HepG2 (cell line): ENCODE results near the gene CTCF.

ENCODE experiments used
- ARNT ChIP-seq: fragments of 450-650 bp; IDR thresholded peaks from 2 replicates; pipeline ENCODE4 v1.6.1; 2017
- BCL3 ChIP-seq: sonication (generic); formaldehyde crosslinking; IDR thresholded peaks from 2 replicates; pipeline ENCODE4 v1.5.1; 2020; ENCODE audit warnings: mild to moderate bottlenecking, missing genetic modification reagents, moderate library complexity
- CEBPG ChIP-seq: IDR thresholded peaks from 2 replicates; pipeline ENCODE4 v1.6.1; 2016
- CHCHD3 ChIP-seq: sonication (generic); formaldehyde crosslinking; IDR thresholded peaks from 2 replicates; pipeline ENCODE4 v1.8.0; 2022; ENCODE audit warnings: mild to moderate bottlenecking, missing genetic modification reagents, moderate library complexity
- CTCF ChIP-seq: sonication (generic); formaldehyde crosslinking; IDR thresholded peaks from 2 replicates; pipeline ENCODE4 v1.5.0; 2020; ENCODE audit warnings: mild to moderate bottlenecking, missing genetic modification reagents, moderate library complexity
- NFYB ChIP-seq: sonication (generic); formaldehyde crosslinking; IDR thresholded peaks from 2 replicates; pipeline ENCODE4 v1.4.0; 2020; ENCODE audit warnings: missing genetic modification reagents
- SMAD1 ChIP-seq: sonication (generic); formaldehyde crosslinking; IDR thresholded peaks from 2 replicates; pipeline ENCODE4 v1.4.0; 2020; ENCODE audit warnings: missing genetic modification reagents, low read depth, mild to moderate bottlenecking, borderline replicate concordance
- YY1 ChIP-seq: IDR thresholded peaks from 2 replicates; pipeline ENCODE4 v1.6.1; 2011; ENCODE audit warnings: low read length, low read depth, moderate library complexity, mild to moderate bottlenecking; ENCODE audit not compliant: insufficient read depth, insufficient replicate concordance
- ZBTB33 ChIP-seq: sonication (generic); formaldehyde crosslinking; IDR thresholded peaks from 2 replicates; pipeline ENCODE4 v1.4.0; 2020; ENCODE audit warnings: missing genetic modification reagents
- ZFP41 ChIP-seq: sonication (generic); formaldehyde crosslinking; IDR thresholded peaks from 2 replicates; pipeline ENCODE4 v1.4.0; 2020; ENCODE audit warnings: mild to moderate bottlenecking, missing genetic modification reagents, borderline replicate concordance
- ZNF407 ChIP-seq: sonication (generic); formaldehyde crosslinking; IDR thresholded peaks from one replicate; pipeline ENCODE4 v1.5.1; 2020; ENCODE audit warnings: mild to moderate bottlenecking, missing genetic modification reagents; ENCODE audit errors: not compliant biosample characterization
- ZNF629 ChIP-seq: sonication (generic); formaldehyde crosslinking; conservative IDR thresholded peaks from 2 replicates; pipeline ENCODE4 v1.5.0; 2020; ENCODE audit warnings: missing genetic modification reagents
- ZNF749 ChIP-seq: sonication (generic); formaldehyde crosslinking; IDR thresholded peaks from 2 replicates; pipeline ENCODE4 v1.8.0; 2022; ENCODE audit warnings: mild to moderate bottlenecking, missing genetic modification reagents, moderate library complexity, borderline replicate concordance

GRCh38 chr16:67673712-67674580 is 111.6 kb downstream of the CTCF start:
- no peak for TF ChIP-seq ARNT
- TF ChIP-seq ZNF749, result no peak
- TF ChIP-seq ZBTB33, result no peak
- no peak for TF ChIP-seq ZFP41 (CRISPR knock-in tag)
- TF ChIP-seq CHCHD3 (CRISPR knock-in tag), result no peak
- TF ChIP-seq YY1, result no peak
- TF ChIP-seq SMAD1, result no peak
- TF ChIP-seq CEBPG, result no peak
- TF ChIP-seq NFYB (CRISPR knock-in tag), result no peak
- TF ChIP-seq BCL3 (CRISPR knock-in tag), result no peak
- TF ChIP-seq ZNF629, result no peak
- TF ChIP-seq CTCF (CRISPR knock-in tag), result no peak
- no peak for TF ChIP-seq ZNF407 (CRISPR knock-in tag)
